ENCODE results near the gene ARL15. TPM values are rescaled to one million over a fixed set of nuclear protein-coding genes. Genes with fewer than 3 reads are reported as not detected.

Gene ARL15
- total and polyA plus RNA-seq, 5 donors = 14.2 to 30.3 (median 24.8) TPM

DNA sequence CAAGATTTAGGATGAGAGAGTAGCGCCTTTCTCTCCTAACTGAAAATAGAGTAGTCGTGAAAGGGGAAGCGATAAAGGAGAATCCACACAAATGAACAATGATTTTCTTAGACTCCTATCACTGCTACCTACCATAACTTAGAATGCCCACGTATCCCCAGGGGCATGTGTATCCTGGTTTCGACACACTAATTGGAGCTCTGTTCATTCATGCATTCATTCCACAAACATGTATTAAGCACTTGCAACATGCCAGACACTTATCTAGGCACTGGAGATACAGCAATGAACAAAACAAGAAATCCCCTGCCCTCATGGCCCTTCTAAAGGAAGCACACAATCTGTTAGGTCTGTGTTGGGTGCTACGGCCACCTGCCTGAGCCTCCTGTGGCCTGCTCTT, 40.0 kb downstream of the ARL15 start:
- WGBS = 87% methylated on average over 6 of the region's 6 CpGs
- DNase-seq (no peak), ATAC-seq (no peak)
- intact Hi-C loops (cut with DNase I) = no loop called here
- Histone ChIP-seq H3K9me3 (ENCODE audit: control insufficient read depth, low read length) (no peaks in the 10 kb centered on the region), H3K4me1 (ENCODE audit: control insufficient read depth, insufficient read depth, low read length) (no peaks in the 10 kb centered on the region), H3K27me3 (ENCODE audit: control insufficient read depth, insufficient read depth) (no peaks in the 10 kb centered on the region), H3K4me3 (ENCODE audit: low read length) (no peak overlapping the region), H3K27ac (ENCODE audit: low read length) (no peak overlapping the region)

DNA sequence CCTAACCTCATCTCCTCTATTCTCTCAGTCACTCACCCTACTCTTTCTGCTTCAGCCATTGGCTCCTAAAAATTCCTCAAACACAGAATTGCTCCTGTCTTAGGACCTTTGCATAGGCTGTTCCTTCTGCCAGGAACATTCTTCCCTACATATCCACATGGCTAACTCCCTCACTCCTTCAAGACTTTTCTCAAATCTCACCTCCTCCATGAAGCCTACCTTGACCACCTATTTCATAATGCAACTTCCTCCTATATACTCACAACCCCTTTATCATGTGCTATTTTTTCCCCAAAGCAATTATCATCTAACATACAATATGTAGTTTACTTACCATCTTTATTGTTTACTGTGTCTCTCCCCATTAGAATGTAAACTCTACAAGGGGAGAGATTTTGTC, 45.8 kb downstream of the ARL15 start:
- H3K27me3 ChIP-seq (ENCODE audit: control insufficient read depth, insufficient read depth) = no peaks in the 10 kb centered on the region
- DNase-seq (no peak), ATAC-seq (no peak)
- H3K9me3 ChIP-seq (ENCODE audit: control insufficient read depth, low read length) = no peaks in the 10 kb centered on the region
- H3K4me3 ChIP-seq (ENCODE audit: low read length) = no peak overlapping the region
- no peak overlapping the region for H3K27ac ChIP-seq (ENCODE audit: low read length)
- peaks cover 3% of the 10 kb centered on the region for H3K4me1 ChIP-seq (ENCODE audit: control insufficient read depth, insufficient read depth, low read length)
- intact Hi-C loops (cut with DNase I) = no loop called here

DNA sequence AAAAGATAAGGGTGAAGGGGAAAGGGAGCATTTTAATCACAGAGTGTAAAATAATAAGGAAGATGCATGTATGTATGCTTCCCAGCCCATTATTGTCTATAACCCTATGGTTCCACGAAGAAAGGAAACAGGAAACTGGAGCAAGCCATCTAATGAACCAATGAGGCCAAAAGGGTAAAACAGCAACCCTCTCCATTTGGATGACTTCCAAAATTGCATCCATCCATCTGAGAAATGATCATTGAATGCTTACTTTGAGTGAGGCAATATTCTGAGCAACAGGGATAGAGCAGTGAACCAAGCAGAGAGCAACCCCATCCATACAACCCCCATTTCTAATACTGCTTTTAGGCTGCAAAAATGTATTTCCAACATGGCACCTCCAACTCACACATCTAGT, 46.9 kb downstream of the ARL15 start:
- peaks cover 3% of the 10 kb centered on the region for H3K4me1 ChIP-seq (ENCODE audit: control insufficient read depth, insufficient read depth, low read length)
- ATAC-seq (no peak), DNase-seq (no peak)
- H3K27me3 ChIP-seq (ENCODE audit: control insufficient read depth, insufficient read depth) = no peaks in the 10 kb centered on the region
- WGBS = 45% methylated on average over 1 of the region's 1 CpG
- H3K9me3 ChIP-seq (ENCODE audit: control insufficient read depth, low read length) = no peaks in the 10 kb centered on the region
- no peak overlapping the region for H3K27ac ChIP-seq (ENCODE audit: low read length)
- intact Hi-C loops (cut with DNase I) = no loop called here
- H3K4me3 ChIP-seq (ENCODE audit: low read length) = no peak overlapping the region

- Histone ChIP-seq H3K4me1 (ENCODE audit: control insufficient read depth, insufficient read depth, low read length) (peaks cover 3% of the 10 kb centered on the region), H3K9me3 (ENCODE audit: control insufficient read depth, low read length) (no peaks in the 10 kb centered on the region), H3K27ac (ENCODE audit: low read length) (no peak overlapping the region), H3K27me3 (ENCODE audit: control insufficient read depth, insufficient read depth) (no peaks in the 10 kb centered on the region), H3K4me3 (ENCODE audit: low read length) (no peak overlapping the region)
- 91% methylated on average over 3 of the region's 3 CpGs for WGBS
- DNase-seq (no peak), ATAC-seq (no peak)
- intact Hi-C loops (cut with DNase I) = no loop called here
Measured at GRCh38 chr5:54261596-54261995, 48.8 kb downstream of the ARL15 start.

- no peak overlapping the region for H3K27ac ChIP-seq (ENCODE audit: low read length)
- 91% methylated on average over 4 of the region's 4 CpGs for WGBS
- intact Hi-C loops (cut with DNase I) = loop anchor here in 3 of 4 donors (5.0 to 10.0 kb wide), 4 partner anchors 45 to 235 kb away; partner anchors contain the start of gene ARL15 (in 1 of the 3)
- H3K9me3 ChIP-seq (ENCODE audit: control insufficient read depth, low read length) = no peaks in the 10 kb centered on the region
- ATAC-seq (no peak), DNase-seq (no peak)
- no peaks in the 10 kb centered on the region for H3K27me3 ChIP-seq (ENCODE audit: control insufficient read depth, insufficient read depth)
- peaks cover 3% of the 10 kb centered on the region for H3K4me1 ChIP-seq (ENCODE audit: control insufficient read depth, insufficient read depth, low read length)
- H3K4me3 ChIP-seq (ENCODE audit: low read length) = no peak overlapping the region
Measured at GRCh38 chr5:54259981-54260380, 50.4 kb downstream of the ARL15 start.

DNA sequence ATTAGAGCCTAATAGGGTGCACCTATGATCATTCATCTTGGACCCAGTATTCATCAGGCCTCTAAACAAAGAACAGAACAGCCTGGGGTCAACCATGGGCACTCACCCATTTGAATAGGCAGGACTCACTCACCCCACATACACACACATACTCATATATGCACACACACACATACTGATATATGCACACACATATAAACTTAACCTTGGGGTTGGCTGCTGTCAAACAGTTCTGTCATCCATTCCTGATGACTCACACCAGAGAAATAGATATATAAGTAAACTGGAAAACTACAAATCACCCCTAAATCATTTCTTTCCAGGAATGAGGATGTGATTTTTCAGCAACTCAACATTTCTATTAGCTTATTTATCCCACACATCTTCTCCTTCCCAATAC, 51.3 kb downstream of the ARL15 start:
- no peak overlapping the region for H3K4me3 ChIP-seq (ENCODE audit: low read length)
- ATAC-seq (no peak), DNase-seq (no peak)

GRCh38 chr5:54257366-54258118, 52.8 kb downstream of the ARL15 start:
- Histone ChIP-seq H3K27me3 (ENCODE audit: control insufficient read depth, insufficient read depth) (no peaks in the 10 kb centered on the region), H3K4me1 (ENCODE audit: control insufficient read depth, insufficient read depth, low read length) (no peaks in the 10 kb centered on the region), H3K9me3 (ENCODE audit: control insufficient read depth, low read length) (no peaks in the 10 kb centered on the region), H3K4me3 (ENCODE audit: low read length) (no peak overlapping the region), H3K27ac (ENCODE audit: low read length) (no peak overlapping the region)
- DNase-seq = no peak
- ATAC-seq = no peak
- intact Hi-C loops (cut with DNase I) = loop anchor here in 3 of 4 donors (5.0 to 10.0 kb wide), 4 partner anchors 47 to 237 kb away; partner anchors contain the start of gene ARL15 (in 1 of the 3)
- 81% methylated on average over 6 of the region's 6 CpGs for WGBS

More for the DNA sequence above, 51.3 kb downstream of the ARL15 start:
- H3K9me3 ChIP-seq (ENCODE audit: control insufficient read depth, low read length) = no peaks in the 10 kb centered on the region
- peaks cover 3% of the 10 kb centered on the region for H3K4me1 ChIP-seq (ENCODE audit: control insufficient read depth, insufficient read depth, low read length)
- H3K27ac ChIP-seq (ENCODE audit: low read length) = no peak overlapping the region
- H3K27me3 ChIP-seq (ENCODE audit: control insufficient read depth, insufficient read depth) = no peaks in the 10 kb centered on the region
- intact Hi-C loops (cut with DNase I) = loop anchor here in 3 of 4 donors (5.0 to 10.0 kb wide), 4 partner anchors 46 to 236 kb away; partner anchors contain the start of gene ARL15 (in 1 of the 3)

- Histone ChIP-seq H3K9me3 (ENCODE audit: control insufficient read depth, low read length) (no peaks in the 10 kb centered on the region), H3K27me3 (ENCODE audit: control insufficient read depth, insufficient read depth) (no peaks in the 10 kb centered on the region), H3K4me3 (ENCODE audit: low read length) (peak overlapping the region; percentile 11), H3K4me1 (ENCODE audit: control insufficient read depth, insufficient read depth, low read length) (no peaks in the 10 kb centered on the region), H3K27ac (ENCODE audit: low read length) (no peak overlapping the region)
- DNase-seq (peak in 2 of 3 donors; percentile 21 to 63), ATAC-seq (peak; percentile 84 to 89)
- 27% methylated on average over 6 of the region's 6 CpGs for WGBS
- intact Hi-C loops (cut with DNase I) = loop anchor here in 3 of 4 donors (5.0 to 10.0 kb wide), 7 partner anchors 50 to 240 kb away; partner anchors contain the start of gene ARL15 (in 2 of the 3)
Measured at GRCh38 chr5:54254482-54255198, 55.7 kb downstream of the ARL15 start.

DNA sequence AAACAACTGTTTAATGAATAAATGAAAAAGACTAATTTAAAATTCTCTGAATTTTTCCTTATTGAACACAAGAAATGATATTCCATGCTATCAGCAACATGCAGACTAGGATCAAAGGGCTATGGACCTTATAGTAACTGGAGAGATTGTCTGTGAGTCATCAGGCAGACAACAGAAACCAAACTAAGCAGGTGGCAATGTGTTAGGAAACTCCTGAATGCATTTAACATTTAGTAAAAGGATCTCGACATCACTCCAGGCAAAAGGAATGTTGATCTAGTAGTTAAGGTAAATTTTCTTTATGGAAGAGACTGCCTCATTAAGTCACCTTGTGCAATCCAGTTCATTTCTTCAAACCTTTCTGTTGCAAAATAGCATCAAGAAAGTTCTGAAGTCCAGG, 58.4 kb downstream of the ARL15 start:
- intact Hi-C loops (cut with DNase I) = loop anchor here in 3 of 4 donors (5.0 to 10.0 kb wide), 7 partner anchors 53 to 243 kb away; partner anchors contain the start of gene ARL15 (in 1 of the 3)
- Histone ChIP-seq H3K4me3 (ENCODE audit: low read length) (no peak overlapping the region), H3K4me1 (ENCODE audit: control insufficient read depth, insufficient read depth, low read length) (peaks cover 2% of the 10 kb centered on the region), H3K9me3 (ENCODE audit: control insufficient read depth, low read length) (no peaks in the 10 kb centered on the region), H3K27me3 (ENCODE audit: control insufficient read depth, insufficient read depth) (no peaks in the 10 kb centered on the region), H3K27ac (ENCODE audit: low read length) (no peak overlapping the region)
- ATAC-seq (no peak), DNase-seq (no peak)
- WGBS = 83% methylated on average over 1 of the region's 1 CpG

DNA sequence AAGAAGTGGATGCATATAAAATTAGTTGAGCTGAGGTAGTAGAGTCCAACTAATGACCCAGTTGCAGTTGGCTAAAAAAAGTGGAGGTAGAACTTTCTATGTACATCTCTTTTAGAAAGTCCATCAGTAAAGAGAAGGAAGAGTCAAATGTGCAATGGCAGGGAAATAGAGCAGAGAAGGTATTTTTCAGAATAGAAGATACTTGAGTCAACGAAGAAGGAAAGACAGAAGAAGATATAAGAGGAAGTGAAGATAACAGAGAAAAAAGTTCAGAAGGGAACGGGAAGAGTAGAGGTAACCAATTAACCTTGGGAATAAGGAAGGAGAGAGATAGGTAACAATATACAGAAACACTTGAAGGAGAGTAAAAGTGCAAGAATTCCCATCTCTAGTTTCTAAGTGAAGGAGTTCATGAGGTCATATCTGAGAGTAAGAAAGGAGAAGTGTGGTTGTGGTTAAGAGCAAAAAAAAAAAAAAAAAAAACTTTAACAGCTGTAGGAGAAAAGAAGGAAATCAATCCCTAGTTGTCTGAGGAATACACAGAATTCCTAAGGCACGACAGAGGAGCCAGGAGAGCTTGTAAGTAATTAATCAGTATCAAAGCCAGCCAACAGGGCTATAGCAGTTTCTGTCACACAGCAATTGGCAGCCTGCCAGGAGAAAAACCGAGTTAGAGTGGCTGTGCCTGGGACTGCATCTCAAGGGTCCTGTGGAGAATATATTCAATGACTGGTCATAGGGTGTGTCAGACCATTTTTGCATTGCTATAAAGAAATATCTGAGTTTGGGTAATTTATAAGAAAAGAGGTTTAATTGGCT, 61.0 kb downstream of the ARL15 start:
- intact Hi-C loops (cut with DNase I) = loop anchor here in 3 of 4 donors (5.0 to 10.0 kb wide), 7 partner anchors 55 to 245 kb away; partner anchors contain the start of gene ARL15 (in 1 of the 3)
- no peak for ATAC-seq
- WGBS = 45% methylated on average over 4 of the region's 4 CpGs
- Histone ChIP-seq H3K4me1 (ENCODE audit: control insufficient read depth, insufficient read depth, low read length) (peaks cover 5% of the 10 kb centered on the region), H3K4me3 (ENCODE audit: low read length) (no peak overlapping the region), H3K27ac (ENCODE audit: low read length) (no peak overlapping the region), H3K9me3 (ENCODE audit: control insufficient read depth, low read length) (no peaks in the 10 kb centered on the region), H3K27me3 (ENCODE audit: control insufficient read depth, insufficient read depth) (no peaks in the 10 kb centered on the region)
- DNase-seq = peak in 2 of 3 donors; percentile 30 to 70
